M059J (cell line): Measurements from ENCODE around the gene PLXNB3. TPM values are rescaled to one million over a fixed set of nuclear protein-coding genes. Genes with fewer than 3 reads are reported as not detected.

Source experiments
- DNase-seq: peaks from one replicate; pipeline ENCODE4 v3.0.0-alpha.2; 2012; ENCODE audit warnings: low read depth
- total RNA-seq: library from RNA; depleted of rRNA; stranded (reverse); fragments of >200 nt; shearing (Covaris generic); gene quantifications from 2 replicates; pipeline ENCODE4 v1.2.3, GENCODE V29; 2014

PLXNB3 gene
- total RNA-seq, 1 experiment from 2014 or later = 2.2 TPM

DNA sequence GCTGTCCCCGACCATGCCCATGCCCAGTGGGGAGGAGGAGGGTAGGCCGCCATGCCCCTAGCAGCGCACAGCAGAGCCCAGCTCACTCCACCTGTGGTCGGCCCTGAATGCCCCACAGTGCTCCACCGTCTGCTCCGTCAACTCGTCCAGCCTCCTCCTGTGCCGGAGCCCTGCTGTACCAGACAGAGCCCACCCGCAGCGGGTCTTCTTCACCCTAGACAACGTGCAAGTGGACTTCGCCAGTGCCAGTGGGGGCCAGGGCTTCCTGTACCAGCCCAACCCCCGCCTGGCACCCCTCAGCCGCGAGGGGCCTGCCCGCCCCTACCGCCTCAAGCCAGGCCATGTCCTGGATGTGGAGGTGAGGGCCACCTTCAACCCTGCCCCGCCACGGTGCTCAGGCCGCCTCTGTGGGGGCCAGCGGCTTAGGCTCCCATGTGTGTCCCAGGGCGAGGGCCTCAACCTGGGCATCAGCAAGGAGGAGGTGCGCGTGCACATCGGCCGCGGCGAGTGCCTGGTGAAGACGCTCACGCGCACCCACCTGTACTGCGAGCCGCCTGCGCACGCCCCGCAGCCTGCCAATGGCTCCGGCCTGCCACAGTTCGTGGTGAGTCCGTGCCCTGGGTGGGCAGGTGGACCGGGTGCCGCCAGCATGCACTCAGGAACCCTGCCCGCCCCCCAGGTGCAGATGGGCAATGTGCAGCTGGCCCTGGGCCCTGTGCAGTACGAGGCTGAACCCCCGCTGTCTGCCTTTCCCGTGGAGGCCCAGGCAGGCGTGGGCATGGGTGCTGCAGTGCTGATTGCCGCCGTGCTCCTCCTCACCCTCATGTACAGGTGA is 9.9 kb downstream of the PLXNB3 start:
- no peak for DNase-seq

DNA sequence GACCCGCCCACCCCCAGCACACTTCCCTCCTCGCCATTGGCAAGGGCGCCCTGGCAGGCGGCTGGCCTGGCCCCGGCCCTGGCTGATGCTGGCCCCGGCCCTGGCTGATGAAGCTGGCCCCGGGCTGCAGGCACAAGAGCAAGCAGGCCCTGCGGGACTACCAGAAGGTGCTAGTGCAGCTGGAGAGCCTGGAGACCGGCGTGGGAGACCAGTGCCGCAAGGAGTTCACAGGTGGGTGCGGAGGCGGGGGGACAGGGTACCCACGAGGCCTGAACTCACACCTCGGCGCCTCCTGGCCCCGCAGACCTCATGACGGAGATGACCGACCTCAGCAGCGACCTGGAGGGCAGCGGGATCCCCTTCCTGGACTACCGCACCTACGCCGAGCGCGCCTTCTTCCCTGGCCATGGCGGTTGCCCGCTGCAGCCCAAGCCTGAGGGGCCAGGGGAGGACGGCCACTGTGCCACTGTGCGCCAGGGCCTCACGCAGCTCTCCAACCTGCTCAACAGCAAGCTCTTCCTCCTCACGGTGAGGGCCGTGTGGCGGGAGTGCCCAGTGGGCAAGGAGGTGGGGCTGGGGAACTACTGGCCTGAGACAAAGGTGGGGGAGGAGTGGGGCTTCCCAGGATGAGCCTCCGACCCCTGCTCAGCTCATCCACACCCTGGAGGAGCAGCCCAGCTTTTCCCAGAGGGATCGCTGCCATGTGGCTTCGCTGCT is 10.7 kb downstream of the PLXNB3 start:
- DNase-seq = no peak

DNA sequence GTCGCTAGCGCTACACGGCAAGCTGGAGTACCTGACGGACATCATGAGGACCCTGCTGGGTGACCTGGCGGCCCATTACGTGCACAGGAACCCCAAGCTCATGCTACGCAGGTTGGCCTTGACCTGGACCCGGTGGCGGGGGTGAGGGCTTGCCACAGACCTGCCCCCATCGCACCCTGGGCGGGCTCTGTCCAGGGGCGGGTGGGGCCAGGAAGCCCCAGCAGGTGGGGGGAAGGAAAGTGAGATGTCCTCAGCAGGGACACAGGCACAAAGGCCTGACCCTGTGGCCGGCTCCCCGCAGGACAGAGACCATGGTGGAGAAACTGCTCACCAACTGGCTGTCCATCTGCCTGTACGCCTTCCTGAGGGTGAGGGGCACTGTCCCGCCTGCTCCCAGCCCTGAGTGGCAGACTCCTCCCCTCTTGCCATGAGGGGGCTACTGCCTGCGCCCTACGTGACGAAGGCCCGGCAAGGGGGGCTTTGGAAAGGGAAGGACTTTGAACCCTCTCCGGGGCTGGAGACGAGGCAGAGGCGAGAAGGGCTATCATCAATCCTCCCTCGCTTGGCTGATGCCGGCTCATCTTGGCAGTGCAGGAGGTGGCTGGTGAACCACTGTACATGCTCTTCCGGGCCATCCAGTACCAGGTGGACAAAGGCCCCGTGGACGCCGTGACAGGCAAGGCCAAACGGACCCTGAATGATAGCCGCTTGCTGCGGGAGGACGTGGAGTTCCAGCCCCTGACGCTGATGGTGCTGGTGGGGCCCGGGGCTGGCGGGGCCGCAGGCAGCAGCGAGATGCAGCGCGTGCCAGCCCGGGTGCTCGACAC is 11.5 kb downstream of the PLXNB3 start:
- DNase-seq = no peak

DNA sequence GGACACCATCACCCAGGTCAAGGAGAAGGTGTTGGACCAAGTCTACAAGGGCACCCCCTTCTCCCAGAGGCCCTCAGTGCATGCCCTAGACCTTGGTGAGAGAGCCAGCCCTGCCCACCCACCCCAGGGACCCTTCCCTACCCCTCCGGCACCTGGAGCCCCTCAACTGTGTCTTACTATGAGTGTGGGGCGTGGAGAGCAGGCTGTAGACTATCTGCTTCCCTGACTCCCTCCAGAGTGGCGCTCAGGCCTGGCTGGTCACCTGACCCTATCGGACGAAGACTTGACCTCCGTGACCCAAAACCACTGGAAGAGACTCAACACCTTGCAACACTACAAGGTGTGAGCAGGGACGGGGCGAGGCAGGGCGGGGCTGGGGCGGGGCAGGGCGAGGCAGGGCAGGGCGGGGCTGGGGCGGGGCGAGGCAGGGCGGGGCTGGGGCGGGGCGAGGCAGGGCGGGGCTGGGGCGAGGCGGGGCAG is 12.1 kb downstream of the PLXNB3 start:
- no peak for DNase-seq

DNA sequence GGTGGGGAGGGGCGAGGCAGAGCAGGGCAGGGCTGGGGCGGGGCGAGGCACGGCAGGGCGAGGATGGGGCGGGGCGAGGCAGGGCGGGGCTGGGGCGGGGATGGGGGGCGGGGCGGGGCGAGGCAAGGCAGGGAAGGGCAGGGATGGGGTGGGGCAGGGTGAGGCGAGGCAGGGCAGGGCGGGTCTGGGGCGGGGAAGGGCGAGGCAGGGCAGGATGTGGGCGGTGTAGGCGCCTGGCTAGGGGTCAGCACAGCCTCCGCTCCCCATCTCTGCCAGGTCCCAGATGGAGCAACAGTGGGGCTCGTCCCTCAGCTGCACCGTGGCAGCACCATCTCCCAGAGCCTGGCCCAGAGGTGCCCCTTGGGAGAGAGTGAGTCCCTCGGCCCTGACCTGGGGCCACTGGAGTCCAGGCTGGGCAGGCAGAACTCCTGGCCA is 12.6 kb downstream of the PLXNB3 start:
- DNase-seq = no peak

DNA sequence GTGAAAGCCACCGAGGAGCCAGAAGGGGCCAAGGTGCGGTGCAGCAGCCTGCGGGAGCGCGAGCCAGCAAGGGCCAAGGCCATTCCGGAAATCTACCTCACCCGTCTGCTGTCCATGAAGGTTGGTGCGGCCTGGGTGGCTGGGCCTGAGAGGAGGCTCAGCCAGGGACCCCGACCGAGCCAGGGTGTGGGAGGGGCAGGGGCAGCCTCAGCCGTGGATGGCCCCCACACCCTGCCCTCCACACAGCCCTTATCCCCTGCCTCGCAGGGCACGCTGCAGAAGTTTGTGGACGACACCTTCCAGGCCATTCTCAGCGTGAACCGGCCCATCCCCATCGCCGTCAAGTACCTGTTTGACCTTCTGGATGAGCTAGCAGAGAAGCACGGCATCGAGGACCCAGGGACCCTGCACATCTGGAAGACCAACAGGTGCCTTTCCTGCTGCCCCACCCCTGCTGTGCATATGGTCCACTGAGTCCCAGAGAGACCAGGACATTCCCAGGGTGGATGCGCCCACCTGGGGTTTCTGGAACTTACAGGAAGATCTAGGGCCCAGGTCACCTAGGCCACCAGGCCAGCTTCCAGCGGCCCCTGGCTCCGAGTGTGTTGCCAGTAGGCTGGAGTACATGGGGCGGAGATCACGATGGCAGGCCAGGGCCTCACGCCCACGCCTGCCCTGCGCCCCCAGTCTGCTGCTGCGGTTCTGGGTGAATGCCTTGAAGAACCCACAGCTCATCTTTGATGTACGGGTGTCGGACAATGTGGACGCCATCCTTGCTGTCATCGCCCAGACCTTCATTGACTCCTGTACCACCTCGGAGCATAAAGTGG is 13.4 kb downstream of the PLXNB3 start:
- DNase-seq = no peak

DNA sequence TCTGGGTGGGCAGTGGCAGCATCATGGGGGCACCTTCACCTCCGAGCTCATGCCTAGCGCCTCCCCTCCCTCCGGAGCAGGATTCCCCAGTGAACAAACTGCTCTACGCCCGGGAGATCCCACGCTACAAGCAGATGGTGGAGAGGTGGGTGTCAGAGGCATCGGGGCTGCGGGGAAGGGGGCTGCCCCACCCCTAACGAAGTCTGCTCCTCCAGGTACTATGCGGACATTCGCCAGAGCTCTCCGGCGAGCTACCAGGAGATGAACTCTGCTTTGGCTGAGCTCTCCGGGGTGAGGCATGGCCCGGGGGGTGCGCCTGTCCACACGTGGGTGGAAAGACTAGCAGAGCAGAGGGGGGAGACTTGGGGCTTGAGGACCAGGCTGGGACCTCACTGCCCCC is 14.1 kb downstream of the PLXNB3 start:
- no peak for DNase-seq

DNA sequence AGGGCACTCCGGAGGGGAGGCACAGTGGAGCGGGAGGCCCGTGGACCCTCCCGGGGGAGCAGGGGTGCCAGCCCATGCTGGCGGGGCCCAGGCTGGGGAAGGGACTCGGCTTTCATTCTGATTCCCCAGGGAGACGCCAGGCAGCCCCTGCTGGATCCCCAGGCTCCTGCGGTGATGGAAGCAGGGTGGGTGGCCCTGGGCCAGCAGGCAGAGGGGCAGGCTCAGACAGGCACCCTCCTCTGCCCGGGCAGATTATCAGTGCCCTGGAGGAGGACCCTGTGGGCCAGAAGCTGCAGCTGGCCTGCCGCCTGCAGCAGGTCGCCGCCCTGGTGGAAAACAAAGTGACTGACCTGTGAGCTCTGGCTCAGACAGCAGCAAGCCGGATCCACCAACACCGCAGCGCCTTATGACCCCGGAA is 14.6 kb downstream of the PLXNB3 start:
- DNase-seq = no peak

DNA sequence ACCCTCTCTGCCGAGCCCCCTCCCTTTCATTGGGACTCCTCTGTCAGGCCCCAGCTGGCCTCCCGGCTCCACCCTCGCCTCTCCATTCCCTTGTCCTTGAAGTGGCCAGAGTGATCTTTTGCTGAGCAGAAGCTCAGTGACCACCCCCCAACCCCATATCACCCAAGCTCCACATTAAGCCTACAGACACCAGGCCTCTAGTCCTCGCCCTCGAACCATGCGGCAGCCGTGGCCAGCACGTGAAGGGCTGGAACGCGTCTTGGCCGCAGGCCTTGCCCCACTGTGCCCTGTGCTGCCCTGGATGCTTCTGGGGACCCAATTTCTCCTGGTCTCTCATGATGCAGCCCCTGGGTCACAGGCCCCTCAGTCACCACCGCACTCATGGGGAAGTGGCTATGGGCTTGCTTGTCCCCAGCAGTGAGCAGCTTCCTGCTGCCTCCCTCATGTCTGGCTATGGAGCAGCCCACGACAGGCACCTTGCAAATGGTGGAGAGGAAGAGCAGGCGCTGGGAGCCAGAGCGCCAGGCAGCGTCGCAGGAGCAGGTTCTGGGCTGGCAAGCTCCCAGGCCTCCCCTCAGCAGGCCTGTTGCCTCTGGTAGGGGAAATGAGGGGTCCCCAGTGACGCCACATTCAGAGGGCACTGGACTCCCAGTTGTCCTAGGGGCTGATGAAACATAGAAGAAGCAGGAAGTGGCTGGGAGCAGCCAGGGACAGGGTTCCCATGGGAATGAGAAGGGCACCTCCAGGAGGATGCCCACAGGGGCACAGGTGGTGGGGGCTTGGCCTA is 16.0 kb downstream of the PLXNB3 start:
- peak; percentile 20 for DNase-seq

DNA sequence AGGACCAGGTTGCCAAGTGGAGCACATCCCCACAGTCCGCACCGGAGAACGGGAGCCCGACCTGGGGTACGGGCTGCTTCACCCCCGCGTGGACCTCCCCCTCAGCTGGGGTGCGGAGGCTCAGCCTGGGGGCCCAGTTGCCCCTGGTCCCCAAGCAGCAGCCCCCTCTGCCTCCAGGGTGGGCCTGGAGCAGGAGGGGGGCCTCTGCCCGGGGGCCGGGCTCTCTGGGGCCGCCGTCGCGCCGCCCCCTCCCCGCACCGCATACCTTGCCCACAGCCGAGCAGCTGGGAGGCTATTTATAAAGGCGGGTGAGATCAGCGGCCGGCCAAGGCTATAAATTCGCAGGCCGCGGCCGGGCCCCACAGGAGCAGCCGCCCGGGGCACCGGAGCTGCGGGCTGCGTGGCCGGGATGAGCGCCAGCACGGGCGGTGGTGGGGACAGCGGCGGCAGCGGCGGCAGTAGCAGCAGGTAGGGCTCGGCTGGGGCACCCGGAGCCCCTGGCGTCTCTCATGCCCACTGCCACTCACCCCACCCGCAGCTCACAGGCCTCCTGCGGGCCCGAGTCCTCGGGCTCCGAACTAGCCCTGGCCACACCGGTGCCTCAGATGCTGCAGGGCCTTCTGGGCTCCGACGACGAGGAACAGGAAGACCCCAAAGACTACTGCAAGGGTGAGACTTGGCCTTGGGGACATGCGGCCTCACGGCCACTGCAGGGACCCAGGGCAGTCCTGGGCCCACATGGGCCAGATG is 16.8 kb downstream of the PLXNB3 start, which contains the start of gene SRPK3:
Gene SRPK3 (plus strand): TSS at position 364 of the 750 bp plus-strand sequence. CDS start 46 bp downstream, at position 410.
- DNase-seq = peak; percentile 61

DNA sequence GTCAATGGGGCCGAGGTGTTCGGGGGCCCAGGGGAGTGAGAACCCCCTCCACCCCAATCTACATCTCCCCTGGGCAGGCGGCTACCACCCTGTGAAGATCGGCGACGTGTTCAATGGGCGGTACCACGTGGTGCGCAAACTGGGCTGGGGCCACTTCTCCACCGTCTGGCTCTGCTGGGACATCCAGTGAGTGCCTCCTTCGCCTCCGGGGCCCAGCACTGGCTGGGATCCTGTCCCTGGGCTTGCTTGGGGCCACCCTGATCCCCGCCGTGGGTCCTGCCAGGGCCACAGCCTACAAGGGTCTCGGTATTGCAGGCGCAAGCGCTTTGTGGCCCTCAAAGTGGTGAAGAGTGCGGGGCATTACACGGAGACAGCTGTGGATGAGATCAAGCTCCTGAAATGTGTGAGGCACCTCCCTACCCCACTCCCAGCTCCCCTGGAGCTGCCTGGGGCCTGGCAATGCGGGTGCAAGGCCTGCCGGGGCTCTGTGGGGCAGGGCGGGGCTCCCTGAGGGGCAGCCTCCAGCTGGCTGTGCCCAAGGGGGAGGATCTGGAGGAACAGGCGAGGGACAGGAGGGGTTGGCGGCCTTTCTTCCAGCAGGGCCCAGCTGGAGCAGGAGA is 17.5 kb downstream of the PLXNB3 start:
- peak; percentile 31 for DNase-seq

DNA sequence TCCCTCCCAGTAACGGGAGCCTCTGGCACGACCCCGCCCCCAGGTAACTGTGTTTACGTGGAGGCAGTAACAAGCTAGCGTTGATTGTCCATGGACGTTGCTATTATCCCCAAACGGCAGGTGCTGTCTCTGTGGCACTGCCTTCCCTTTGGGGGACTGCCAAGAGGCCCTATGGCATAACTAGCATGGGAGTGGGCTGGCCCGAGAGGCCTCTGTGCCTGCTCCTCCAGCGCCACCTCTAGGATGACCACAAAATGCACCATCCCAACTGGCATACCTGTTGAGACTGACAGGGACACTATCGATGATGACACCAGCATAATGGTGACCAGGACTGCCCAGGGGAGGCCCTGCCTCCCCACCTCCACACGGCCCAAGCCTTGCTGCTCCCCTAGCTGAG is 18.3 kb downstream of the PLXNB3 start:
- peak; percentile 41 for DNase-seq

DNA sequence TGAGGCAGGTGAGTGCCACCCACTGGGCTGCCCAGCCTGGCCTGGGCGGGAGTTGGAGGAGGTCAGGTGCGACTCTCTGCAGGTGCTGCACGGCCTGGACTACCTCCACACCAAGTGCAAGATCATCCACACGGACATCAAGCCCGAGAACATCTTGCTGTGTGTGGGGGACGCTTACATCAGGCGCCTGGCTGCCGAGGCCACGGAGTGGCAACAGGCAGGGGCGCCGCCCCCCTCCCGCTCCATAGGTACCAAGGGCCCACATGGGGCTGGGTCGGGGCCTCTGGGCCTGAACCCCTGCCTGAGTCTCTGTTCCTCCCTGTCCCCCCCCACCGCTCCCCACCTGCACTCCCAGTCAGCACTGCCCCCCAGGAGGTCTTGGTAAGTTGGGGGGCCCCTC is 18.8 kb downstream of the PLXNB3 start:
- no peak for DNase-seq

DNA sequence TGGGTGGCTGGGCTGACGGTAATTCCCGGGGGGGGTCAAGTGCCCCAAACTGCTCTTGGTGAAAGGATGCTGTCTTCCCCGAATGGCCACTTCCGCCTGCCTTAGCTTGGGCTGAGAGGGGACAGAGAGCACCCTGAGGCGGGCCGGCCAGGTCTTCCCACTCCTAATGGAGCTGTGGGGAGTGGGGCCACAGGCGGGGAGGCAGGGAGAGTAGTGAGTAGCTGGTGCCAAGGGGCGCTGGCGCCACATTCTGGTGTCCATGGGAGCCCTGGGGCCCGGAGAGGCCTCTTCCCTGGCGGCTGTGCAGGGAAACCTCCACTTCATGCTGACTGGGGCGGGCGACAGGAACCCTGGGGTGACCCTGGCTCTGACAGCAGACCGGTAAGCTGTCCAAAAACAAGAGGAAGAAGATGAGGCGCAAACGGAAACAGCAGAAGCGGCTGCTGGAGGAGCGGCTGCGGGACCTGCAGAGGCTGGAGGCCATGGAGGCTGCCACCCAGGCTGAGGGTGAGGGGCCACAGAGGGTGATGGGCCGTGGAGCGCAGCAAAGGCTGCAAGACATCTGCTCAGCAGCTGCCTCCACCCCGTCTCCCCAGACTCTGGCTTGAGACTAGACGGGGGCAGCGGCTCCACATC is 19.4 kb downstream of the PLXNB3 start:
- no peak for DNase-seq

DNA sequence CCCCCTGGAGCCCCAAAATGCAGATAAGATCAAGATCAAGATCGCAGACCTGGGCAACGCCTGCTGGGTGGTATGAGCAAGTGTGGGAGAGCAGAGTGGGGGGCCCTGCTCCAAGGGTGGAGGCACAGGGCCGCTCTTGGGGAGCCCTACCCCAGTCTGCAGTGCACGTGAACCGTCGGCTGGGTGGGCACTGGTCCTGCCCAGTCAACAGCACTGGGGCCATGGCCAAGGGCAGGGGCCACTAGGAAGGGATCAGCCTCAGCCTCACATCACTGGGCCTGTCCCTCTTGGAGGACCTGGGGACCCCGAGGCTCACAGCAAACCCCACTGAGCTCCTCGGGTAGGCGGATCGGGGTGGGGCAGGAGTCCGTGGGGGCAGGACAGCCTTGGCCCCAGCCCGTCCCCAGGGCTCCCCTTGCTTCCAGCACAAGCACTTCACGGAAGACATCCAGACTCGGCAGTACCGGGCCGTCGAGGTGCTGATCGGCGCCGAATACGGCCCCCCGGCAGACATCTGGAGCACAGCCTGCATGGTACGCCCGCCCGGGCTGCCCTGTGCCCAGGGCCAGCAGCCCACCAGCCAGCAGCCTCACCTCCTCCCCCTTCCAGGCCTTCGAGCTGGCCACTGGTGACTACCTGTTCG is 20.4 kb downstream of the PLXNB3 start:
- no peak for DNase-seq

DNA sequence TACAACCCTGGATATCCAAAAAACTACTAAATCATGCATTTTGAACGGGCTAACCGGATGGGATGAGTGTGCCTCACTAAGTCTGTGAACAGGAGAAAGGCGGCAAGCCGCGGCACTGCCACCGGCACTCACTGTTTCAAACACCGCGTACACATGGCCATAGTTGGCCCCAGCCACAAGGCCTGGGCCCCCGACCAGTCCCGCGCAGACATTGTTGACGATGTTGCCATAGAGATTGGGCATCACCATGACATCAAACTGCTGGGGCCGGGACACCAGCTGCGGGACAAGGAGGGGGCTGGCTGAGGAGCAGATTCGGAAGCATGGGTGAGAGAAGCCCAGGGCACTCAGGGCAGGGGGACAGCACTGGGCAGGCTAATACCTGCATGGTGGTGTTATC is 22.6 kb downstream of the PLXNB3 start:
- peak; percentile 25 for DNase-seq

DNA sequence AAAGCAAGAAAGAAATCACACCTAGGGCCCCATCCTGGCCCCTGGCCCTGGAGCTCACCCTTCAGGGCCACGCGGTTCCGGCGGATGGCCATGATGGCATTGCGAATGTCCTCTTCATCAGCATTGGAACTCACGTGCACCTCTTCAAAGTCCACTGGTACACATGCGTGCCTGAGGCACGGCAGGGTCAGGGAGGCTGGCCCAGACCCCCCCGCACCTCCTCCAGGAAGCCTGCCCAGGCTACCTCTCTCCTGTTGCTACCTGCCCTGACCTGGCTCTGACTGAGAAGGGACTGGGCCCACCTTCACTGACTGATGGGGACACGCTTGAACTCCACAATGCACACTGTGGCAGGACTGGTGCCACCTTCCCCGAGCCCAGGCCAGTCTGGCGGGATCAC is 25.6 kb downstream of the PLXNB3 start:
- DNase-seq = no peak
